ENCODE results near the gene HUWE1.
A peak's percentile ranks its signal among the peaks of the same experiment; 100 is the strongest.

Gene HUWE1

GRCh38 chrX:53694642-53695041, 8.1 kb upstream of the HUWE1 start:
- DNase-seq: no peak

- DNase-seq: no peak
These were observed 1.8 kb upstream of the HUWE1 start for GRCh38 chrX:53688300-53688699.

- DNase-seq: no peak
These were observed 808 bp downstream of the HUWE1 start for GRCh38 chrX:53685711-53686110.

- no peak for DNase-seq
These were observed 1.9 kb downstream of the HUWE1 start for GRCh38 chrX:53684415-53685192.

- DNase-seq: peak; percentile 29 to 97 (median 87)
These were observed 2.7 kb downstream of the HUWE1 start for GRCh38 chrX:53683556-53684414.

- peak in 21 of 58 donors; percentile 0 to 29 (median 9) for DNase-seq
These were observed 3.5 kb downstream of the HUWE1 start for GRCh38 chrX:53682885-53683555.

GRCh38 chrX:53681661-53682060, 4.9 kb downstream of the HUWE1 start:
- no peak for DNase-seq

GRCh38 chrX:53678667-53679066, 7.9 kb downstream of the HUWE1 start:
- no peak for DNase-seq

- no peak for DNase-seq
These were observed 9.2 kb downstream of the HUWE1 start for GRCh38 chrX:53677286-53677685.

- no peak for DNase-seq
These were observed 11.9 kb downstream of the HUWE1 start for GRCh38 chrX:53674581-53674980.

GRCh38 chrX:53669258-53669657, 17.3 kb downstream of the HUWE1 start:
- no peak for DNase-seq

- DNase-seq: no peak
These were observed 20.3 kb downstream of the HUWE1 start for GRCh38 chrX:53666171-53666570.

GRCh38 chrX:53660004-53660403, 26.5 kb downstream of the HUWE1 start:
- no peak for DNase-seq

- no peak for DNase-seq
These were observed 27.5 kb downstream of the HUWE1 start for GRCh38 chrX:53659039-53659438.

GRCh38 chrX:53656845-53657244, 29.7 kb downstream of the HUWE1 start:
- DNase-seq: no peak

GRCh38 chrX:53654376-53654775, 32.1 kb downstream of the HUWE1 start:
- DNase-seq: no peak

GRCh38 chrX:53644751-53645150, 41.8 kb downstream of the HUWE1 start:
- DNase-seq: no peak

- DNase-seq: no peak
These were observed 44.2 kb downstream of the HUWE1 start for GRCh38 chrX:53642337-53642736.

GRCh38 chrX:53639257-53639656, 47.3 kb downstream of the HUWE1 start:
- DNase-seq: no peak

GRCh38 chrX:53637479-53637878, 49.0 kb downstream of the HUWE1 start:
- DNase-seq: no peak

GRCh38 chrX:53631156-53631555, 55.4 kb downstream of the HUWE1 start:
- no peak for DNase-seq

GRCh38 chrX:53630261-53630660, 56.3 kb downstream of the HUWE1 start:
- DNase-seq: no peak

Measured in anterior cingulate cortex (tissue), 58 donors.